Loucy (cell line): Measurements from ENCODE around the gene TSHZ2.

ENCODE experiments used
- CTCF ChIP-seq: fragments of 200-600 bp; sonication (generic); conservative IDR thresholded peaks from 2 replicates; pipeline ENCODE4 v1.5.1; 2014; ENCODE audit warnings: mild to moderate bottlenecking, antibody characterized with exemption, low read length
- EZH2phosphoT487 ChIP-seq: fragments of 200-600 bp; IDR thresholded peaks from 2 replicates; pipeline ENCODE4 v1.6.1; 2018; ENCODE audit warnings: antibody characterized with exemption, mild to moderate bottlenecking, moderate library complexity, borderline replicate concordance

DNA sequence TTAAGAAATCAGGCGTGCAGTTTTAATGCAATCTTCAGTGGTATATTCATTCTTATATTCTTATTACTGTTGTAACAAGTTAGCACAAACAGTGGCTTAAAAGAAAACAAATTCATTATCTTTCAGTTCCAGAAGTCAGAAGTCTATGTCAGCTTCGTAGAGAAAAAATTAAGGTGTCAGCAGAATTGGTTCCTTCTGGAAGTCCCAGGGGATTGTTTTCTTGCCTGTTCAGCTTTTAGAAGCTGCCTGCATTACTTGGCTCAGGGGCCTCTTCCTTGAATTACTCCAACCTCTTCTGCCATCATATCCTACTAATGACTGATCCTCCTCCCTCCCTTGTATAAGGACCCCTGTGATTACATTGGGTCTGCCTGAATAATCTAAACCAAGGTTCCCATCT lies 377.6 kb downstream of the TSHZ2 start:
- no peak for TF ChIP-seq CTCF
- TF ChIP-seq EZH2phosphoT487, result no peak
